ENCODE measurements around the gene GPR108.
A peak's percentile ranks its signal among the peaks of the same experiment; 100 is the strongest.

The GPR108 gene

GRCh38 chr19:6739390-6739882 lies 2.1 kb upstream of the GPR108 start, which contains the start of gene TRIP10:
Gene TRIP10, plus strand, starts transcription at chr19:6739680. Its CDS starts 82 bp downstream, at chr19:6739762.
- Histone ChIP-seq H3K36me3 (ENCODE audit: control insufficient read depth in 2 of 2, insufficient read depth in 1 of 2, low read length in 2 of 2) (peaks cover 0 to 13% of the 10 kb centered on the region in 2 experiments; a peak in 2 of 3 replicates), H3K4me3 (ENCODE audit: low read depth, low read length) (peak within 1 kb of the TSS; percentile 65), H3K4me1 (ENCODE audit: control insufficient read depth, insufficient read depth, low read length) (peaks cover 25% of the 10 kb centered on the region), H3K9me3 (ENCODE audit: control insufficient read depth, insufficient read depth, low read depth, low read length) (no peaks in the 10 kb centered on the region), H3K27ac (ENCODE audit: extremely low read depth, low read depth, low read length) (peak within 1 kb of the TSS; percentile 11; the same call in 1 of the 2 replicates)
- ChIA-PET POLR2A (no interaction called here), CTCF (interaction anchor here (0.6 to 4.8 kb wide), 7 partner anchors 9 to 761 kb away, joined by 3 to 49 read pairs (median 6); no protein-coding TSS in a partner anchor)
- TF ChIP-seq GFI1B (tag by site-specific recombination; IDR thresholded peaks at IDR 0.05) (no peak), ZNF138 (tag by site-specific recombination; IDR thresholded peaks at IDR 0.05; ENCODE audit: borderline replicate concordance) (no peak), ZNF645 (tag by site-specific recombination; IDR thresholded peaks at IDR 0.05) (no peak), ZNF175 (tag by site-specific recombination; IDR thresholded peaks at IDR 0.05) (no peak), ZNF785 (tag by site-specific recombination; IDR thresholded peaks at IDR 0.05) (no peak), ZNF777 (tag by site-specific recombination; IDR thresholded peaks at IDR 0.05; ENCODE audit: borderline replicate concordance) (no peak), ZNF488 (tag by site-specific recombination; IDR thresholded peaks at IDR 0.05) (no peak), ZNF549 (tag by site-specific recombination; IDR thresholded peaks at IDR 0.05) (no peak), ZIC2 (tag by site-specific recombination; IDR thresholded peaks at IDR 0.05) (no peak), ZNF776 (tag by site-specific recombination; IDR thresholded peaks at IDR 0.05; ENCODE audit: borderline replicate concordance) (no peak), ZNF10 (tag by site-specific recombination; IDR thresholded peaks at IDR 0.05) (no peak), ZNF548 (tag by site-specific recombination; IDR thresholded peaks at IDR 0.05) (no peak), ZNF544 (tag by site-specific recombination; IDR thresholded peaks at IDR 0.05) (no peak), ZNF114 (tag by site-specific recombination; IDR thresholded peaks at IDR 0.05) (no peak), SP2 (tag by site-specific recombination; IDR thresholded peaks at IDR 0.05) (peak; percentile 59), ZNF664 (tag by site-specific recombination; IDR thresholded peaks at IDR 0.05) (no peak), ZNF558 (tag by site-specific recombination; IDR thresholded peaks at IDR 0.05) (no peak), AEBP2 (tag by site-specific recombination; IDR thresholded peaks at IDR 0.05; ENCODE audit: borderline replicate concordance) (no peak), SCRT2 (tag by site-specific recombination; IDR thresholded peaks at IDR 0.05) (no peak), ZNF692 (tag by site-specific recombination; IDR thresholded peaks at IDR 0.05) (0 out of 2 replicates have a peak, but pooled peaks have one; percentile 44), ZNF416 (tag by site-specific recombination; IDR thresholded peaks at IDR 0.05) (no peak), ZNF423 (tag by site-specific recombination; IDR thresholded peaks at IDR 0.05) (no peak), ZNF585B (tag by site-specific recombination; IDR thresholded peaks at IDR 0.05) (no peak), INSM2 (tag by site-specific recombination; IDR thresholded peaks at IDR 0.05) (no peak), BCL6B (tag by site-specific recombination; IDR thresholded peaks at IDR 0.05) (no peak), KLF8 (tag by site-specific recombination; IDR thresholded peaks at IDR 0.05) (peak; percentile 50; the same call in 1 of the 2 replicates), ZSCAN23 (tag by site-specific recombination; IDR thresholded peaks at IDR 0.05) (no peak), KLF7 (tag by site-specific recombination; IDR thresholded peaks at IDR 0.05; ENCODE audit: borderline replicate concordance) (no peak), ZNF704 (tag by site-specific recombination; IDR thresholded peaks at IDR 0.05) (no peak), ZNF426 (tag by site-specific recombination; IDR thresholded peaks at IDR 0.05) (no peak), KLF9 (tag by site-specific recombination; IDR thresholded peaks at IDR 0.05; ENCODE audit: low read depth) (peak; percentile 49)

All from HEK293 (cell line).